HG02642 (cell line): ENCODE data around the gene SNRNP25.
"Not testable (repeated sequence)": the region's sequence is repeated elsewhere in the genome, so short reads cannot be mapped to it uniquely, and the experiment has no call there.

Experiments
- ATAC-seq: cut with Tn5 transposase; IDR thresholded peaks from one replicate; pipeline ENCODE4 v1.9.1; 2021; ENCODE audit warnings: mild to moderate bottlenecking; ENCODE audit not compliant: unreplicated experiment, poor library complexity

Gene SNRNP25

GRCh38 chr16:53346-54236 is at the start of gene SNRNP25, which contains the start of gene POLR3K:
TSS of gene SNRNP25 (plus strand) at chr16:53828. CDS start at chr16:54017, 189 bp downstream.
TSS of gene POLR3K (minus strand) at chr16:53608. CDS start at chr16:53586, 22 bp downstream.
- peak; percentile 94 for ATAC-seq

GRCh38 chr16:9903-10665 is 43.5 kb upstream of the SNRNP25 start:
- no peak for ATAC-seq

GRCh38 chr16:10772-11171 is 42.9 kb upstream of the SNRNP25 start:
- not testable (repeated sequence) for ATAC-seq

DNA sequence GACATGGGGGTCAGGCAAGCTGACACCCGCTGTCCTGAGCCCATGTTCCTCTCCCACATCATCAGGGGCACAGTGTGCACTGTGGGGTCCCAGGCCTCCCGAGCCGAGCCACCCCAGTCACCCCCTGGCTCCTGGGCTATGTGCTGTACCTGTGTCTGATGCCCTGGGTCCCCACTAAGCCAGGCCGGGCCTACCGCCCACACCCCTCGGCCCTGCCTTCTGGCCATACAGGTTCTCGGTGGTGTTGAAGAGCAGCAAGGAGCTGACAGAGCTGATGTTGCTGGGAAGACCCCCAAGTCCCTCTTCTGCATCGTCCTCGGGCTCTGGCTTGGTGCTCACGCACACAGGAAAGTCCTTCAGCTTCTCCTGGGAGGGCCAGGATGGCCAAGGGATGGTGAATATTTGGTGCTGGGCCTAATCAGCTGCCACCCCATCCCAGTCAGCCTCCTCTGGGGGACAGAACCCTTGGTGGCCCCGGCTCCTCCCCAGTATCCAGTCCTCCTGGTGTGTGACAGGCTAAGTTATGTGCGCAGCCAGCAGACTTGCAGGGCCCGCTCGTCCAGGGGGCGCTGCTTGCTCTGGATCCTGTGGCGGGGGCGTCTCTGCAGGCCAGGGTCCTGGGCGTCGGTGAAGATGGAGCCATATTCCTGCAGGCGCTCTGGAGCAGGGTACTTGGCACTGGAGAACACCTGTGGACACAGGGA is 36.4 kb upstream of the SNRNP25 start:
- ATAC-seq: not testable (repeated sequence)

DNA sequence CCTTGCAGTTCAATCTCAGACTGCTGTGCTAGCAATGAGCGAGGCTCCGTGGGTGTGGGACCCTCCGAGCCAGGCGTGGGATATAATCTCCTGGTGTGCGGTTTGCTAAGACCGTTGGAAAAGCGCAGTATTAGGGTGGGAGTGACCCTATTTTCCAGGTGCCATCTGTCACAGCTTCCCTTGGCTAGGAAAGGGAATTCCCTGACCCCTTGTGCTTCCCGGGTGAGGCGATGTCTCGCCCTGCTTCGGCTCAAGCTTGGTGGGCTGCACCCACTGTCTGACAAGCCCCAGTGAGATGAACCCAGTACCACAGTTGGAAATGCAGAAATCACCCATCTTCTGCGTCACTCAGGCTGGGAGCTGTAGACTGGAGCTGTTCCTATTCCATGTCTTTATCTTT is 32.7 kb upstream of the SNRNP25 start:
- not testable (repeated sequence) for ATAC-seq

DNA sequence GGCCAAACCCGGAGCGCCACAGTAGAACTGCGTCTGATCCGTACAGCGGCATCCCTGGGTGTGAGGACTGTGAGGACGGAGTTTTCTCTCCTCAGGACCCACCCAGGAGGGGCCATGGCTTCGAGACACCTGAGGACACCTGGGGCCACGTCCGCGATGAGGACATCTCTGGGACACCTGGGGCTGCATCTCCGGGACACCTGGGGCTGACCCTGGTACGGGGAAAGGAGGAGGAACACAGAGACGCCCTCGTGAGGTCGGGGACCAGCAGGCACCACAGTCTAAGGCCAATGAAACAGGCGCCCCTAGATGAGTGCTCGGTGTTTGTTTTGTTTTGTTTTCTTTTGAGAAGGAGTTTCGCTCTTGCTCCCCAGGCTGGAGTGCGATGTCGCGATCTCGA is 29.5 kb upstream of the SNRNP25 start:
- not testable (repeated sequence) for ATAC-seq

- not testable (repeated sequence) for ATAC-seq
These were observed 27.7 kb upstream of the SNRNP25 start for GRCh38 chr16:25926-26348.

DNA sequence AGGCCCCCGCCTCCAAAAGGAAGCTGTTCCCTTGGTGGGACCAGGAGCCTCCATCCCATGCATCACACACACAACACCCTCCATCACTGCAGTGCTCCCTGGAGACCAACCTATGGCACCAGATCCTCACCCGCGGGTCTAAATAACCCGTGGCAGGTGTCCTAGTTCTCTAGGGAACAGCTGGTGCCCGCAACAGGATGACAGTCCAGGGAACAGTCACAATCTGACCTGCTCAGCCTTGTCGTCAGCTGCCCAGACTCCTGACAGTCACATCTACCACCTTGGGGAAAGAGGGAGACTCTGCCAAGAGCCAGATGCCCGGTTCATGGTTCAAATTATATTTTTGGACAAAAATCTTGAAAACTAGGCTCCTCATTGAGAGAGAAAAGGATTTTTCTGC is 23.0 kb upstream of the SNRNP25 start:
- not testable (repeated sequence) for ATAC-seq

DNA sequence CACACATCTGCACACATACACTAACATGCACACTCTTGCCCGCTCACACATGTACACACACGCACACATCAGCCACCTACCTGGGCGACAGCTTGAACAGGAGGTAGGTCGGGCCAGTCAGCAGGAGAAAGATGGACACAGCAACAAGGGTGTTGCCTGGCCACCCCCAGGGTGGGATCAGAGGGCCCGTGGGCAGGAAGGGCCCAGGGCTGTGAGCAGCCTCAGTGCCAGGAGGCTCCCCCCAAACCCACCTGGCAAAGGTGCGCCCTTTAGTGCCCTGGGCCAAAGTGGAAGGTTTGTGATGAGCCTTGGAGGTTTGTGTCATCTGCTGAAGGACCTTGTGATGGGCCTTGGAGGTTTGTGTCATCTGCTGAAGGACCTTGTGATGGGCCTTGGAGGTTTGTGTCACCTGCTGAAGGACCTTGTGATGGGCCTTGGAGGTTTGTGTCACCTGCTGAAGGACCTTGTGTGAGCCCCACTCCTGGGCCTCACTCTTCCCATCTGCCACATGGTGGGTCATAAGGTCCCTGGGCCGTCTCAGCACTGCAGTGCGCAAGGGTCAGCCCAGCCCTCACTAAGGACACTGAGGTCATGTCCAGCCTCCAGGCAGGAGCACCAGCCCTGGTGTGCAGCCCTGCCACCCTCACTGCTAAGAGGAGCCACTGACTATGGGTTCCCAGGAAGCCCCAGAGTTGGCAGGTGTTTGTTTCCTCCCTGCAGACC is 20.3 kb upstream of the SNRNP25 start:
- ATAC-seq: not testable (repeated sequence)

DNA sequence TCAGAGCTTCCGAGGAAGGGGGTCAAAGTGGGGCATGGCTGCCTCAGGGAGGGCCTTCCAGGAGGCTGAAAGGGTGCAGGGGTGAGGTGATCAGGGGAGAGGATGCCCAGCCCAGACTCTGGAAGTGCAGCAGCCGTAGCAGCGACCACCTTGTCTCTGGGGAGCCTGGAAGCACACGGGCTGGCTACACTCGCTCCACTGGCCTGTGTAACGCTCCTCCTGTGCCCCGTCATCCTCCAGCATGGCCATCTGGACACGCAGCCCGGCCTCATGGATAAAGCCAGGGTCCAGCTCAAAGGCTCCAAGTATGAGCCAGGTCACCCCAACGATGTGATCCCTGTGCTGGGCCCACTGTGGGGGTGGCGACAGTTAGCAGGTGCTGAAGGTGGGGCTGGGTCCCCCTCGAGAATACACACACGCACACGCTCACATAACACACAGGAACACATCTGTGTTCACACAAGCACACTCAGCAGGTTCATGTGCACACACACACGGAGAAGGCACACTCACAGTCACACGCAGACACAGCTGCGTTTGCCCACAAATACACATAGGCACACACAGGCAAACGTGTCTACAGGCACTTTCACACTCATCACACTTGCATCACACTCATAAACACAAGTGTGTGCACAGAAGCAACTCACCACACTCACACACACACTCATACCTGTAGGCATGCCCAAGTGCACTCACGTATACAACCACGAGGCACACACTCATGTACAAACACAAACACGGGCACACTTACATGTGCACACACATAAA is 19.6 kb upstream of the SNRNP25 start:
- ATAC-seq: no peak

GRCh38 chr16:34648-34987 is 19.0 kb upstream of the SNRNP25 start:
- ATAC-seq: no peak

GRCh38 chr16:35011-35677 is 18.5 kb upstream of the SNRNP25 start:
- ATAC-seq: no peak

GRCh38 chr16:35678-36305 is 17.8 kb upstream of the SNRNP25 start:
- ATAC-seq: no peak

DNA sequence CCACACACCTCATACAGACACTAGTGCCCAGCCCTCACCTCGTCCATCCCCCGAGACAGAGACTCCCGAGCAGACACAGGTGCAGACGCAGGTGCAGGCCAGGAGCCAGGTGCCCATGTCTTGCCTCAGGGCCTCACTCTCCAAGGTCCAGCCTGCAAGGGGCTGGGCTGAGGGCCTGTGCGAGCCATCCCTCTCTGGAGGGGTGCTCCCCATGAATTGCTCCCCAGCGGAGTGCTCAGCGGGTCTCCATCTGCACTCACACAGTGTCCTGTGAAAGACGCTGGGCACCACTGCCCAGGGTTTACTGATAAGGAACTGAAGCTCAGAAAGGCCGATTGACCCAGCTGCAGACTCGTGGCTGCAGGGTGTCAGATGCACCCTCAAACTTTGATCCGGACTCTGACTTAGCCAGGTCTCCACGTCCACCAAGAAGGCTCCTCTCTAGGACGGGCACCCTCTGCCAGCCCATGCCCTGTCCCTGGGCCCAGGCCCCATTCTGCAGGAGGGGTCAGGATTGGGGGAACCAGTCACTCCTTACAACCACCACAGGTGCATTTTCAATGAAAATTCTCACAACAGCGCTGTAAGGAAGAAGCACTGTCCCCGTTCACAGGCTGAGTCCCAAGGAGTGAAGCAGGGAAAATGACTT is 17.2 kb upstream of the SNRNP25 start:
- ATAC-seq: no peak

DNA sequence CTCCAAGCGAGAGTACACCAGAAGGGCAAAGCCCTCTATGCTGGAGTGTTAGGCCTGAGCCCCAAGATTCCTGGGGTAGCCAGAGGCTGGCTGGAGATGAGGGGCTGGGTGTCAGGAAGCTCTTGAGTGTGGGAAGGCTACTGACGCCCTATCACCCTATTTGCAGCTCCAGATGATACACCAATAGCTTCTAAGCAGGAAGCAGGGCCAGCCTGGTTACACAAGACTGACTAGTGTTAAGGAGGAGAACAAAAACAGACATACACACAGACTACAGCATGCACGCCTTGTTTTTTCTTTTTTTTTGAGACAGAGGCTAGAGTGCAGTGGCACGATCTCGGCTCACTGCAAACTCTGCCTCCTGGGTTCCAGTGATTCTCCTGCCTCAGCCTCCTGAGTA is 16.1 kb upstream of the SNRNP25 start:
- no peak for ATAC-seq

DNA sequence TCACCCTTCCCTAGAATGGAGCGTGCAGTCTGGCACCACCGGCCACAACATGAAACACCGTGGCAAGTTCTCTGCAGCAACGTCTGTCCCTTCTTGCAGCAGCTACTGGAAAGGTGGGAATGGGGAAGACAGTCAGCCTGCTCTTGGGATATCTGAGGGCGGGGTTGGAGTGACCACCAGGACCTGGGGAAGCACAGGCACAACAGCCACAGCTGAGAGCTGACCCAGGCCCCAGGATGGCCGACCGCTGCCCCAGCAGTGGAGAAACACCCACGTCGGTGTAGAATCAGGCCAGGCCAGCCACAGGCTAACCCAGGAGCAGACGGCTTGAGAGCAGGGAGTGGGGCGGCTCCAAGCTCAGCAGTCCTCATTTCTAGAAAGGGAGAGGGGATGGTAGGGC is 15.4 kb upstream of the SNRNP25 start:
- ATAC-seq: not testable (repeated sequence)

GRCh38 chr16:38941-39892 is 14.4 kb upstream of the SNRNP25 start:
- no peak for ATAC-seq
